Smooth muscle cell (in vitro differentiated cells): ENCODE results near the gene FOXC2. TPM values are rescaled to one million over a fixed set of nuclear protein-coding genes. Genes with fewer than 3 reads are reported as not detected.
A peak's percentile ranks its signal among the peaks of the same experiment; 100 is the strongest.

Experiments used
- DNase-seq: peaks from one replicate; lab custom pipeline; 2025; ENCODE audit not compliant: unreplicated experiment; lab: John Stamatoyannopoulos, UW
- H2AFZ ChIP-seq: fragments of 200-600 bp; sonication (generic); 2 replicates; pipeline ENCODE4 v1.6.0; 2016; ENCODE audit warnings: antibody characterized with exemption, low read depth, mild to moderate bottlenecking
- H3F3A ChIP-seq: fragments of 200-600 bp; sonication (generic); 2 replicates; pipeline ENCODE4 v1.6.0; 2017; ENCODE audit warnings: antibody characterized with exemption, low read depth
- H3K27ac ChIP-seq: fragments of 200-600 bp; sonication (generic); 2 replicates; pipeline ENCODE4 v1.5.1; 2016; ENCODE audit warnings: low read depth, mild to moderate bottlenecking
- H3K27me3 ChIP-seq: fragments of 200-600 bp; sonication (generic); 2 replicates; pipeline ENCODE4 v1.6.1; 2016; ENCODE audit warnings: low read depth, mild to moderate bottlenecking
- H3K36me3 ChIP-seq: fragments of 200-600 bp; sonication (generic); 2 replicates; pipeline ENCODE4 v1.5.1; 2016; ENCODE audit warnings: low read depth
- H3K4me1 ChIP-seq: fragments of 200-600 bp; sonication (generic); 2 replicates; pipeline ENCODE4 v1.5.1; 2016; ENCODE audit warnings: low read depth
- H3K4me2 ChIP-seq: fragments of 200-600 bp; sonication (generic); 2 replicates; pipeline ENCODE4 v1.6.0; 2016; ENCODE audit warnings: mild to moderate bottlenecking
- H3K4me3 ChIP-seq: fragments of 200-600 bp; sonication (generic); 2 replicates; pipeline ENCODE4 v1.5.1; 2016; ENCODE audit warnings: mild to moderate bottlenecking
- H3K79me2 ChIP-seq: fragments of 200-600 bp; sonication (generic); 2 replicates; pipeline ENCODE4 v1.6.0; 2016; ENCODE audit warnings: low read depth, mild to moderate bottlenecking
- H3K9ac ChIP-seq: fragments of 200-600 bp; sonication (generic); 2 replicates; pipeline ENCODE4 v1.6.0; 2016; ENCODE audit warnings: low read depth
- H3K9me3 ChIP-seq: fragments of 200-600 bp; sonication (generic); replicated peaks from 2 replicates; pipeline ENCODE4 v1.5.1; 2016; ENCODE audit warnings: low read depth
- H4K20me1 ChIP-seq: fragments of 200-600 bp; sonication (generic); 2 replicates; pipeline ENCODE4 v1.6.0; 2016; ENCODE audit warnings: low read depth
- CTCF ChIP-seq: fragments of 200-600 bp; sonication (generic); IDR thresholded peaks from 2 replicates; pipeline ENCODE4 v1.5.1; 2017; ENCODE audit warnings: borderline replicate concordance, mild to moderate bottlenecking, antibody characterized with exemption; ENCODE audit not compliant: insufficient read depth, poor library complexity, severe bottlenecking
- WGBS: methylation state at CpG from one replicate; pipeline ENCODE4 v1.1.7; 2016; ENCODE audit warnings: low lambda C conversion rate; 5-methylcytosine and 5-hydroxymethylcytosine counted together
- polyA plus RNA-seq: library from polyadenylated mRNA; unstranded; fragments of >200 nt; fragmentation: Nextera tagmentation; extraction: Ambion mirVana; gene quantifications from 2 replicates; pipeline ENCODE4 v1.2.1, GENCODE V29; 2016
- total RNA-seq: library from RNA; depleted of rRNA; stranded (reverse); fragments of >200 nt; gene quantifications from 2 replicates; pipeline ENCODE4 v1.2.3, GENCODE V29; 2014

FOXC2 gene
- total and polyA plus RNA-seq, 2 experiments from 2014 or later: 2.7 to 18.0 TPM

- TF ChIP-seq CTCF: no peak
- H3K4me3 ChIP-seq: no peak overlapping the region
- peaks cover 19% of the 10 kb centered on the region for H3K79me2 ChIP-seq
- WGBS: 84% methylated on average over 13 of the region's 13 CpGs
- DNase-seq: no peak
- peaks cover 20% of the 10 kb centered on the region for H4K20me1 ChIP-seq
- H3K4me1 ChIP-seq: peaks cover 34% of the 10 kb centered on the region
- peaks cover 3% of the 10 kb centered on the region for H3K27me3 ChIP-seq
- H3F3A ChIP-seq: peaks cover 6% of the 10 kb centered on the region
- H3K9me3 ChIP-seq: no peaks in the 10 kb centered on the region
- no peak overlapping the region for H3K4me2 ChIP-seq
- H2AFZ ChIP-seq: no peak overlapping the region
- no peaks in the 10 kb centered on the region for H3K36me3 ChIP-seq
- H3K27ac ChIP-seq: no peak overlapping the region
- no peak overlapping the region for H3K9ac ChIP-seq
Measured at GRCh38 chr16:86573646-86574508, 7.2 kb downstream of the FOXC2 start.

GRCh38 chr16:86574646-86575045 is 8.0 kb downstream of the FOXC2 start:
- no peak overlapping the region for H2AFZ ChIP-seq
- peaks cover 14% of the 10 kb centered on the region for H4K20me1 ChIP-seq
- no peak overlapping the region for H3K27ac ChIP-seq
- no peak overlapping the region for H3K9ac ChIP-seq
- no peak overlapping the region for H3K4me2 ChIP-seq
- 95% methylated on average over 4 of the region's 4 CpGs for WGBS
- no peak for TF ChIP-seq CTCF
- DNase-seq: no peak
- peaks cover 6% of the 10 kb centered on the region for H3F3A ChIP-seq
- peaks cover 34% of the 10 kb centered on the region for H3K4me1 ChIP-seq
- no peaks in the 10 kb centered on the region for H3K36me3 ChIP-seq
- peaks cover 12% of the 10 kb centered on the region for H3K79me2 ChIP-seq
- no peaks in the 10 kb centered on the region for H3K9me3 ChIP-seq
- H3K27me3 ChIP-seq: no peaks in the 10 kb centered on the region
- H3K4me3 ChIP-seq: no peak overlapping the region

- TF ChIP-seq CTCF: no peak
- peak overlapping the region; percentile 28 for H3K27ac ChIP-seq
- H3F3A ChIP-seq: peaks cover 6% of the 10 kb centered on the region
- H3K9ac ChIP-seq: no peak overlapping the region
- H3K27me3 ChIP-seq: no peaks in the 10 kb centered on the region
- no peaks in the 10 kb centered on the region for H3K9me3 ChIP-seq
- WGBS: 59% methylated on average over 17 of the region's 17 CpGs
- H2AFZ ChIP-seq: peak overlapping the region; percentile 78
- peak overlapping the region; percentile 64 for H3K4me3 ChIP-seq
- H3K36me3 ChIP-seq: no peaks in the 10 kb centered on the region
- H3K4me2 ChIP-seq: peak overlapping the region; percentile 91
- DNase-seq: no peak
- peaks cover 6% of the 10 kb centered on the region for H3K79me2 ChIP-seq
- peaks cover 9% of the 10 kb centered on the region for H4K20me1 ChIP-seq
- H3K4me1 ChIP-seq: peaks cover 35% of the 10 kb centered on the region
Measured at GRCh38 chr16:86575095-86575685, 8.6 kb downstream of the FOXC2 start.
